Cardiac muscle cell (in vitro differentiated cells and primary cell): ENCODE data around the gene ABCB4. TPM values are rescaled to one million over a fixed set of nuclear protein-coding genes. Genes with fewer than 3 reads are reported as not detected.

Experiments
- DNase-seq, 2 donors: peaks; one replicate each; pipeline versions ENCODE4 v3.0.0 to v3.0.0-alpha.2; 2010 to 2017; ENCODE audit warnings: low read depth in 1 of 2, low spot score in 1 of 2
- H3K27ac ChIP-seq: fragments of 200-600 bp; sonication (generic); 2 replicates; pipeline ENCODE4 v1.5.1; 2016
- H3K27me3 ChIP-seq: fragments of 200-600 bp; sonication (generic); 2 replicates; pipeline ENCODE4 v1.6.0; 2016; ENCODE audit warnings: control low read depth
- H3K36me3 ChIP-seq: fragments of 200-600 bp; sonication (generic); 2 replicates; pipeline ENCODE4 v1.5.1; 2016; ENCODE audit warnings: control low read depth
- H3K4me1 ChIP-seq: fragments of 200-600 bp; sonication (generic); 2 replicates; pipeline ENCODE4 v1.8.1; 2017; ENCODE audit warnings: low read depth, mild to moderate bottlenecking, mixed run types
- H3K4me3 ChIP-seq: fragments of 200-600 bp; sonication (generic); 2 replicates; pipeline ENCODE4 v1.5.1; 2016; ENCODE audit warnings: mild to moderate bottlenecking
- H3K9me3 ChIP-seq: fragments of 200-600 bp; sonication (generic); 2 replicates; pipeline ENCODE4 v1.5.1; 2017; ENCODE audit warnings: low read depth, mild to moderate bottlenecking, control low read depth
- CTCF ChIP-seq: IDR thresholded peaks from 2 replicates; pipeline ENCODE4 v1.5.1; 2012; ENCODE audit warnings: low read depth, mild to moderate bottlenecking, low read length
- polyA plus RNA-seq: library from polyadenylated mRNA; unstranded; fragments of >200 nt; fragmentation: Nextera tagmentation; extraction: Ambion mirVana; gene quantifications from 2 replicates; pipeline ENCODE4 v1.2.1, GENCODE V29; 2016
- total RNA-seq: library from RNA; depleted of rRNA; stranded (reverse); fragments of >200 nt; gene quantifications from 2 replicates; pipeline ENCODE4 v1.2.3, GENCODE V29; 2016

The ABCB4 gene
- total and polyA plus RNA-seq, 2 experiments from 2014 or later = 1.4 to 2.8 TPM

- Histone ChIP-seq H3K36me3 (no peaks in the 10 kb centered on the region), H3K27ac (no peak overlapping the region), H3K4me1 (no peaks in the 10 kb centered on the region), H3K9me3 (no peaks in the 10 kb centered on the region), H3K27me3 (no peaks in the 10 kb centered on the region), H3K4me3 (no peak overlapping the region)
- peak; percentile 76 to 80 for DNase-seq
- peak; percentile 56 for TF ChIP-seq CTCF
Observed at GRCh38 chr7:87416682-87417587, 58.5 kb downstream of the ABCB4 start.

GRCh38 chr7:87414794-87415188 is 60.7 kb downstream of the ABCB4 start:
- no peak for TF ChIP-seq CTCF
- H3K27ac ChIP-seq = no peak overlapping the region
- H3K27me3 ChIP-seq = no peaks in the 10 kb centered on the region
- no peak for DNase-seq
- no peaks in the 10 kb centered on the region for H3K4me1 ChIP-seq
- no peaks in the 10 kb centered on the region for H3K9me3 ChIP-seq
- H3K4me3 ChIP-seq = no peak overlapping the region
- no peaks in the 10 kb centered on the region for H3K36me3 ChIP-seq

DNA sequence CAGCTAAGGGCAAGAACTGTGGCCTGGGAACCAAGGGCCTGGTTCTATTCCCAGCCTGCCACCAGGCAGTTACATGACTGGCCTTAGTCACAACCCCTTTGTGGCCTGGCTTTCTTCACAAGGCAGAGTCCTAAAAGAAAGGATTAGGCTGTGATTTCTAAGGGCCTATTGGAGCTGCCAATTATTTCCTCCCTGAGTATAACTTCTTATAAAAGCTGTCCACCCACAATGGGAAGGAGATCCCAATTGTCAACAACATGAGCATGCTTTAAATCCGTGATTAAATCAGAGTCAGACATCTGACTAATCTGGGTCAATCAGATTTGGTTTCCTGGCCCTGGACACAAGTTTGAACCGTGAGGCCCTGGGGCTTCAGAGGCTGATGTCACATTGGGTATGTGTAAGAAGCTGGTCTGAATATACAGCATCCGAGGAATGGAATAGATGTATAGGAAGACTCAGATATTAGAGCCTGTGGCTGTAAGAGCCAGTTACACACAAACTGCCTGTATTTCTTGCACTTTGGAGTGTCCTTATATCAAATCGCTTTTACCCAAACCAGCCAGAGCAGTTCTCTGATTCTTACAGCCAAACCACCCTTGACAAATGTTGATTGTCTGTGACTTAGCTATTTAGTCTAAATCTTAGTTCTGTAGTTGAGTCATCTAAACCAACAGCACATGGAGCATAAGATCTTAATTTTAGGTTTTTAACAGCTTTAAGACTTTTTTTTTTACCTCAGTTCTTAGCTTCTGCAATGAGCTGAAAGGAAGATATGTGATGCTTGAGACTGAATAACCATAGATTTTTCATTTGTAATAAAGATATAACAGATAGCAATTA is 61.3 kb downstream of the ABCB4 start:
- H3K9me3 ChIP-seq = no peaks in the 10 kb centered on the region
- H3K27me3 ChIP-seq = no peaks in the 10 kb centered on the region
- no peaks in the 10 kb centered on the region for H3K36me3 ChIP-seq
- H3K4me3 ChIP-seq = no peak overlapping the region
- H3K27ac ChIP-seq = peak overlapping the region; percentile 34
- H3K4me1 ChIP-seq = no peaks in the 10 kb centered on the region
- TF ChIP-seq CTCF = no peak
- peak; percentile 40 to 42 for DNase-seq

DNA sequence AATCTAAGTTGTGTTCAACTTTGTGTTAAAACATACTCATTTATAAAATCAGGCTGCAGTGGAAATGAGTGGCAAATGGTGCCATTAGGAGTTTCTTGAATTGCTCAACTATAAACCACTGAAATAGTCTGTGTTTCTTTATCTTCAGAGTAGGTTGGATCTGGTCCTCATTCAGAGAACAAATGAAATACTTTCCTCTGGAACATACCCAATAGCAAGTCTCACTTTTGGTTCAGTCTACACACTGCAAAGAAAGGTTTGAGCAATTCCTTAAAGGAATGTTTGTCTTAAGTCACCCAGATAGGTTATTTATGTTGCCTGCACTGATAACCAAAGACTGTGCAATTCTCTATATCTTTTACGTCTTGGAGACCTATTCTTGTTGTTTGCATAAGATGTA is 62.5 kb downstream of the ABCB4 start:
- no peaks in the 10 kb centered on the region for H3K9me3 ChIP-seq
- H3K27ac ChIP-seq = no peak overlapping the region
- DNase-seq = peak in 1 of 2 donors; percentile 86

More for the DNA sequence above, 62.5 kb downstream of the ABCB4 start:
- Histone ChIP-seq H3K4me3 (no peak overlapping the region), H3K4me1 (no peaks in the 10 kb centered on the region), H3K36me3 (no peaks in the 10 kb centered on the region), H3K27me3 (no peaks in the 10 kb centered on the region)
- no peak for TF ChIP-seq CTCF
